T47D (cell line): ENCODE data around the gene OR2T3.
"Not testable (repeated sequence)": the region's sequence is repeated elsewhere in the genome, so short reads cannot be mapped to it uniquely, and the experiment has no call there.

Source experiments
- DNase-seq, 2 experiments: peaks; one replicate each; pipeline versions ENCODE4 v3.0.0 to v3.0.0-alpha.2; 2011 to 2012; ENCODE audit warnings: low read depth in 1 of 2, low spot score in 1 of 2
- JUND ChIP-seq: IDR thresholded peaks from 2 replicates; pipeline ENCODE4 v1.6.1; 2012; ENCODE audit warnings: low read depth
- in situ Hi-C: cut with HindIII; loops from 2 replicates; pipeline ENCODE4 v1.10.0; 2016; ENCODE audit warnings: low sequenced_read_pairs, low pct_unique_long_range_greater_than_20kb

The OR2T3 gene

GRCh38 chr1:248453619-248454018, 19.5 kb upstream of the OR2T3 start:
- in situ Hi-C loops, DNase-seq: not testable (repeated sequence)

- DNase-seq, in situ Hi-C loops: not testable (repeated sequence)
Measured at GRCh38 chr1:248455045-248455444, 18.1 kb upstream of the OR2T3 start.

GRCh38 chr1:248456635-248457034, 16.5 kb upstream of the OR2T3 start:
- in situ Hi-C loops, DNase-seq: not testable (repeated sequence)

- in situ Hi-C loops, DNase-seq: not testable (repeated sequence)
Measured at GRCh38 chr1:248459117-248459516, 14.0 kb upstream of the OR2T3 start.

GRCh38 chr1:248471154-248471553, 2.0 kb upstream of the OR2T3 start:
- in situ Hi-C loops, result no loop called here
- no peak for DNase-seq
- TF ChIP-seq JUND, result no peak

GRCh38 chr1:248472111-248472510, 1.0 kb upstream of the OR2T3 start:
- in situ Hi-C loops, DNase-seq: not testable (repeated sequence)

GRCh38 chr1:248475660-248476059, 2.5 kb downstream of the OR2T3 start:
- DNase-seq, in situ Hi-C loops: not testable (repeated sequence)

GRCh38 chr1:248481686-248482579, 8.8 kb downstream of the OR2T3 start:
- in situ Hi-C loops, DNase-seq: not testable (repeated sequence)

- DNase-seq, in situ Hi-C loops: not testable (repeated sequence)
Measured at GRCh38 chr1:248488289-248488688, 15.1 kb downstream of the OR2T3 start, which contains the start of gene OR2T5. TSS of gene OR2T5 (plus strand) at chr1:248488589. CDS start at chr1:248488589, 0 bp downstream.

GRCh38 chr1:248496661-248497060, 23.5 kb downstream of the OR2T3 start:
- DNase-seq, in situ Hi-C loops: not testable (repeated sequence)

- DNase-seq, in situ Hi-C loops: not testable (repeated sequence)
Measured at GRCh38 chr1:248500305-248501035, 27.3 kb downstream of the OR2T3 start.

- DNase-seq, in situ Hi-C loops: not testable (repeated sequence)
Measured at GRCh38 chr1:248507773-248508172, 34.6 kb downstream of the OR2T3 start, which contains the start of gene OR2G6. TSS of gene OR2G6 (plus strand) at chr1:248508073. CDS start at chr1:248521647, 13,574 bp downstream.

- DNase-seq, in situ Hi-C loops: not testable (repeated sequence)
Measured at GRCh38 chr1:248510217-248510616, 37.1 kb downstream of the OR2T3 start.
